22Rv1 (cell line): ENCODE measurements around the gene LMO3.

Experiments
- ZFX ChIP-seq: fragments of 450-650 bp; IDR thresholded peaks from 2 replicates; pipeline ENCODE4 v1.6.1; 2017; ENCODE audit warnings: antibody characterized with exemption, borderline replicate concordance
- TF ChIP-seq, protein P1 (sequence below): fragments of 450-650 bp; IDR thresholded peaks from 2 replicates; pipeline ENCODE4 v1.5.1; 2017; ENCODE audit warnings: mild to moderate bottlenecking

- TF ChIP-seq, protein P1, sequence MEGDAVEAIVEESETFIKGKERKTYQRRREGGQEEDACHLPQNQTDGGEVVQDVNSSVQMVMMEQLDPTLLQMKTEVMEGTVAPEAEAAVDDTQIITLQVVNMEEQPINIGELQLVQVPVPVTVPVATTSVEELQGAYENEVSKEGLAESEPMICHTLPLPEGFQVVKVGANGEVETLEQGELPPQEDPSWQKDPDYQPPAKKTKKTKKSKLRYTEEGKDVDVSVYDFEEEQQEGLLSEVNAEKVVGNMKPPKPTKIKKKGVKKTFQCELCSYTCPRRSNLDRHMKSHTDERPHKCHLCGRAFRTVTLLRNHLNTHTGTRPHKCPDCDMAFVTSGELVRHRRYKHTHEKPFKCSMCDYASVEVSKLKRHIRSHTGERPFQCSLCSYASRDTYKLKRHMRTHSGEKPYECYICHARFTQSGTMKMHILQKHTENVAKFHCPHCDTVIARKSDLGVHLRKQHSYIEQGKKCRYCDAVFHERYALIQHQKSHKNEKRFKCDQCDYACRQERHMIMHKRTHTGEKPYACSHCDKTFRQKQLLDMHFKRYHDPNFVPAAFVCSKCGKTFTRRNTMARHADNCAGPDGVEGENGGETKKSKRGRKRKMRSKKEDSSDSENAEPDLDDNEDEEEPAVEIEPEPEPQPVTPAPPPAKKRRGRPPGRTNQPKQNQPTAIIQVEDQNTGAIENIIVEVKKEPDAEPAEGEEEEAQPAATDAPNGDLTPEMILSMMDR = no peak
- no peak for TF ChIP-seq ZFX
Measured at GRCh38 chr12:16545836-16546235, 60.1 kb downstream of the LMO3 start.
